SK-N-MC (cell line): ENCODE results near the gene PPM1N.
A peak's percentile ranks its signal among the peaks of the same experiment; 100 is the strongest.

Experiments used
- EZH2 ChIP-seq: fragments of 200-600 bp; sonication (generic); IDR thresholded peaks from one replicate; pipeline ENCODE4 v1.6.1; 2017; ENCODE audit warnings: antibody characterized with exemption
- FOXP2 ChIP-seq: optimal IDR thresholded peaks from 2 replicates; pipeline ENCODE3; 2011; ENCODE audit warnings: mild to moderate bottlenecking, moderate library complexity; ENCODE audit not compliant: insufficient read depth; ENCODE audit errors: extremely low read length, control extremely low read depth
- POLR2AphosphoS5 ChIP-seq: IDR thresholded peaks from 2 replicates; pipeline ENCODE4 v1.6.1; 2012; ENCODE audit warnings: mild to moderate bottlenecking, low read depth, low read length, borderline replicate concordance

DNA sequence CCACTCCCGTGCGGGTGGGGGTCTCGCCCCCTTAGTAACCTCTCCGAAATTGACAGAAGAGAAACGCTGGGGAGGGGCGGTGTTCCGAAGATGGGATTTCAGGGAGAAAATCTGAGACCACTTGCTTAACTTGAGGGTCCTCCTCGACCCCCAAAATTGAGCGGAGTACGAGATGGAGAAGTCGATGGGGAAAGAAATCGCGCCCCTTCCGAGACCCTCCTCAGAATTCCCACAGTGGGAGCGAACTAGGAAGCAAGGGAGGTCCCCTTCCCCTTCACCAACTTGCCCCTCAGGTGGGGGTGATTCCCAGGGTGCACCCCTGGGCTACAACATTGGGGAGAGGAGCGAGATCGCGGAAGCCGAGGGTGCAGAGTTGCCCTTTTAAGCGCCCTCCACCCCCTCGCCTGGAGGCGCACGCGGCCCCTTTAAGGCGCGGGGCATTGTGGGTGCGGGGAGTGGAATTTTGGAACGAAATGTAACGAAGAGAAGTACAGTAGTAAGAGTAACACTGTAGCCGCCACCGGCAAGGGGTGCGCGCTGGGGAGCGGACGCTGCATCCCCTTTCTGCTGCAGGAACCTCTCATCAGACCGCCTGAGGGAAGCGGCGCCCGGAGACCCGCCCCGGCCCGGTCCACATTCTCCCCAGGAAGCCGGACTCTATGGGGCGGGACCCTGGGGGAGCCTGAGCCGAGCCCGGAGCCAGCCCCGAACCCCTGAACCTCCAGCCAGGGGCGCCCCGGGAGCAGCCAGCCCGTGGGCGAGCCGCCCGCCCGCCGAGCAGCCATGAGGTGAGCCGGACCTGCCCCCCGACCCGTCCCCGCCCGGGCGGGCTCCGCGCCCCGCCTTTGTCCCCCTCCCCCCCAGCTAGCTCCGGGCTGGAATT lies 9.0 kb downstream of the PPM1N start, which contains the start of gene VASP:
- TF ChIP-seq EZH2 (no peak), POLR2AphosphoS5 (peak; percentile 95), FOXP2 (no peak)
